BJ (cell line): ENCODE measurements around the gene LCN6. TPM values are rescaled to one million over a fixed set of nuclear protein-coding genes. Genes with fewer than 3 reads are reported as not detected.

Source experiments
- CTCF ChIA-PET: fragments of 350-600 bp; formaldehyde crosslinking; extraction: SDS; loops from one replicate; lab custom pipeline; 2021; ENCODE audit warnings: antibody characterized with exemption, inconsistent platforms; lab: Yijun Ruan, JAX
- POLR2A ChIA-PET: fragments of 300-600 bp; sonication (Branson Sonifier 250); formaldehyde crosslinking; extraction: SDS; loops from one replicate; lab custom pipeline; 2021; ENCODE audit warnings: antibody characterized with exemption; lab: Charles Lee
- DNase-seq: peaks from one replicate; pipeline ENCODE4 v3.0.0-alpha.2; 2011; ENCODE audit warnings: low read depth
- H3K27me3 ChIP-seq: 2 replicates; pipeline ENCODE4 v1.6.0; 2011; ENCODE audit warnings: low read length; ENCODE audit not compliant: control insufficient read depth, insufficient read depth
- H3K36me3 ChIP-seq: 2 replicates; pipeline ENCODE4 v1.5.1; 2011; ENCODE audit warnings: low read length; ENCODE audit not compliant: control insufficient read depth, insufficient read depth
- H3K4me3 ChIP-seq: 2 replicates; pipeline ENCODE4 v1.5.1; 2011; ENCODE audit warnings: low read depth, mild to moderate bottlenecking, control low read depth, low read length
- CTCF ChIP-seq: IDR thresholded peaks from 2 replicates; pipeline ENCODE4 v1.5.1; 2011; ENCODE audit warnings: low read depth, mild to moderate bottlenecking, control low read depth, inconsistent platforms, low read length, moderate library complexity; ENCODE audit not compliant: insufficient read depth
- polyA plus RNA-seq: library from polyadenylated mRNA; depleted of rRNA; stranded (reverse); fragments of >200 nt; gene quantifications from 2 replicates; pipeline ENCODE4 v1.2.3, GENCODE V29; 2011

The LCN6 gene
- polyA plus RNA-seq, 1 experiment: not detected

DNA sequence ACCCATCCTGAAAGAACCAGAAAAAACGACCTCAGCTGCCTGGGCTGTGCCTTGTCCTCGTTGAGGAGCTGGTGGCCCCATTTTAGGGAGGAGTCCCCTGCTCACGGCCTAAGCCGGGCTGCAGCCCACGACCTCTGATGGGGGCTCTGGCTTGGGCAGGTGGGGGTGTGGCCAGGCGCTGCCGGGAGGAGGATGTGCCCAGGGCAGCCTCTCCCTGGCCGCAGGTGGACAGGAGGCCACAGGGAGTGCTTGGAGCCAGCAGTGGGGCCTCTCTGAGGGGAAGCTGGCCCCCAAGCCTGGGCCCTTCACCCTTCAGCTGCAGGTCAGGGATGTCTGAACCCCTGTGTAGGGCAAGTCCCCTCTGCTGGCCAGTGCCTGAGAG lies 33.4 kb downstream of the LCN6 start:
- CTCF ChIA-PET: interaction anchor here (1.0 to 1.5 kb wide), 2 partner anchors 43 to 227 kb away, joined by 3 to 7 read pairs; no protein-coding TSS in a partner anchor

DNA sequence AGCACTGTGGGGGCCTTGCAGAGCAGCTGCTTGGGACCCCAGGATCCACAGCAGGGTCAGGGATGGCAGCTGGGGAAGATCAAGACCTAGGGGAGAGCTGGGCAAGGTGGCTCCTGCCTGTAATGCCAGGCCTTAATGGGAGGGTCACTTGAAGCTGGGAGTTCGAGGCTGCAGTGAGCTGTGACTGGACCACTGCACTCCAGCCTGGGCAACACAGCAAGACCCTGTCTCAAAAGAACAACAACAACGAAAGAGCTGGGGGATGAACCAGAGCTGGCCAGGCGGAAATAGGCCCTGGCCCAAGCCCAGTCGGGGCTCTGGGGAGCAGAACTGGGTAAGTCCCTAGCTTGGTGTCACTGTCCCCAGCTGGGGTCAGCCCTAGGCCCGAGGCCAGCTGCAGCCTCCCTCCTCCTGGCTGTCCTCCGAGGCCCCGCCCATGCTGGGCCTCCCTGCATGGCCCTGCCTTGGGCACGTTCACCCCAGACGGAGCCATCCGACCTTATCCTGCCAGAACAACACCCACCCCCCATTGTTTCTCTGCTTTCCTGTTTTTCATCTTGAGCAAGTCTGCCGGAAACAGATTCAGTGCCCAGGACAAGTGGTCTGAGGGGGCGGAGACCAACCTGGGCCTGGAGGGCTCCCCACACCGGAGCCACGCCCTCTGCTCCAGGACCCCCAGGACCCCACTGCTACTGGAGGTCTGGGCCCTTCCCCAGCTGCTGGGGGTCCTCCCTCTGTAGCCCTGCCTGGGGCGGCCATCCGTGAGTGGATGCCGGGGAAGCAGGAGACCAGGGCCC lies 34.0 kb downstream of the LCN6 start:
- DNase-seq: no peak
- no peak overlapping the region for H3K4me3 ChIP-seq
- CTCF ChIA-PET: interaction anchor here (1.0 to 1.8 kb wide), 2 partner anchors 14 to 43 kb away, joined by 3 to 9 read pairs; no protein-coding TSS in a partner anchor
- no peak for TF ChIP-seq CTCF
- H3K27me3 ChIP-seq: peaks cover 6% of the 10 kb centered on the region; the same call in 1 of the 2 replicates
- POLR2A ChIA-PET: no interaction called here
- no peaks in the 10 kb centered on the region for H3K36me3 ChIP-seq

More for the DNA sequence above, 33.4 kb downstream of the LCN6 start:
- no peak for DNase-seq
- H3K27me3 ChIP-seq: peaks cover 6% of the 10 kb centered on the region; the same call in 1 of the 2 replicates
- no peaks in the 10 kb centered on the region for H3K36me3 ChIP-seq
- POLR2A ChIA-PET: no interaction called here
- H3K4me3 ChIP-seq: no peak overlapping the region
- TF ChIP-seq CTCF: no peak

GRCh38 chr9:136713550-136713949 lies 34.8 kb downstream of the LCN6 start:
- Histone ChIP-seq H3K4me3 (no peak overlapping the region), H3K36me3 (no peaks in the 10 kb centered on the region), H3K27me3 (peaks cover 6% of the 10 kb centered on the region; the same call in 1 of the 2 replicates)
- no peak for TF ChIP-seq CTCF
- no peak for DNase-seq
- CTCF ChIA-PET: interaction anchor here (1.0 to 1.8 kb wide), 2 partner anchors 15 to 42 kb away, joined by 3 to 9 read pairs; no protein-coding TSS in a partner anchor
- POLR2A ChIA-PET: interaction anchor here (0.6 kb wide), 1 partner anchor 285 kb away, joined by 5 read pairs; no protein-coding TSS in a partner anchor

GRCh38 chr9:136712690-136713544 lies 35.4 kb downstream of the LCN6 start:
- POLR2A ChIA-PET: interaction anchor here (0.6 kb wide), 1 partner anchor 286 kb away, joined by 5 read pairs; no protein-coding TSS in a partner anchor
- CTCF ChIA-PET: interaction anchor here (1.8 kb wide), 1 partner anchor 16 kb away, joined by 9 read pairs; no protein-coding TSS in a partner anchor
- Histone ChIP-seq H3K36me3 (no peaks in the 10 kb centered on the region), H3K27me3 (peaks cover 6% of the 10 kb centered on the region; the same call in 1 of the 2 replicates), H3K4me3 (no peak overlapping the region)
- no peak for DNase-seq
- no peak for TF ChIP-seq CTCF
